Common myeloid progenitor, CD34-positive (primary cell): Measurements from ENCODE around the gene PIGQ. TPM values are rescaled to one million over a fixed set of nuclear protein-coding genes. Genes with fewer than 3 reads are reported as not detected.
A peak's percentile ranks its signal among the peaks of the same experiment; 100 is the strongest.

Experiments
- CTCF ChIA-PET: fragments of 350-600 bp; sonication (Branson Sonifier 250); formaldehyde crosslinking; loops from one replicate; lab custom pipeline; 2021; ENCODE audit warnings: antibody characterized with exemption; lab: Charles Lee
- POLR2A ChIA-PET: fragments of 350-600 bp; sonication (Branson Sonifier 250); formaldehyde crosslinking; loops from one replicate; lab custom pipeline; 2021; ENCODE audit warnings: antibody characterized with exemption; lab: Charles Lee
- DNase-seq, 3 donors: peaks; one replicate each; pipeline versions ENCODE4 v3.0.0 to v3.0.0-alpha.2; 2013
- H3K27ac ChIP-seq, 2 experiments: 1 replicate in 1 of 2; 2 replicates in 1 of 2; pipeline ENCODE4 v1.7.0; 2013; ENCODE audit warnings: inconsistent platforms in 2 of 2, low read length in 2 of 2, mild to moderate bottlenecking in 2 of 2, low read depth in 1 of 2, moderate library complexity in 1 of 2; ENCODE audit not compliant: severe bottlenecking in 2 of 2, insufficient read depth in 1 of 2, poor library complexity in 1 of 2
- H3K27me3 ChIP-seq, 5 experiments: replicated peaks in 2 of 5; 1 replicate in 3 of 5; 2 replicates in 2 of 5; pipeline versions ENCODE4 v1.6.1 to v1.7.0; 2013; ENCODE audit warnings: low read length in 4 of 5, mild to moderate bottlenecking in 2 of 5, moderate library complexity in 2 of 5, inconsistent platforms in 1 of 5; ENCODE audit not compliant: insufficient read depth in 5 of 5, control insufficient read depth in 4 of 5
- H3K36me3 ChIP-seq, 4 experiments: 1 replicate in 2 of 4; 2 replicates in 2 of 4; pipeline versions ENCODE4 v1.6.1 to v1.7.0; 2013; ENCODE audit warnings: low read length in 3 of 4, control low read depth in 1 of 4, mild to moderate bottlenecking in 1 of 4; ENCODE audit not compliant: control insufficient read depth in 4 of 4, insufficient read depth in 4 of 4
- H3K4me1 ChIP-seq, 4 experiments: 1 replicate in 3 of 4; 2 replicates in 1 of 4; pipeline versions ENCODE4 v1.6.1 to v1.7.1; 2013; ENCODE audit warnings: low read length in 3 of 4, mild to moderate bottlenecking in 3 of 4, control low read depth in 1 of 4, inconsistent platforms in 1 of 4, moderate library complexity in 1 of 4; ENCODE audit not compliant: control insufficient read depth in 4 of 4, insufficient read depth in 4 of 4; ENCODE audit errors: control extremely low read depth in 1 of 4
- H3K4me3 ChIP-seq, 7 experiments: 1 replicate in 4 of 7; 2 replicates in 3 of 7; pipeline versions ENCODE4 v1.5.1 to v1.7.0; 2013; ENCODE audit warnings: mild to moderate bottlenecking in 7 of 7, low read length in 6 of 7, moderate library complexity in 6 of 7, inconsistent platforms in 2 of 7, low read depth in 2 of 7, control low read depth in 1 of 7; ENCODE audit not compliant: insufficient read depth in 4 of 7, control insufficient read depth in 1 of 7; ENCODE audit errors: extremely low read depth in 1 of 7
- H3K9me3 ChIP-seq, 5 experiments: 1 replicate in 4 of 5; 2 replicates in 1 of 5; pipeline versions ENCODE4 v1.6.1 to v1.7.1; 2013; ENCODE audit warnings: low read length in 4 of 5, mild to moderate bottlenecking in 2 of 5, inconsistent platforms in 1 of 5, low read depth in 1 of 5, moderate library complexity in 1 of 5; ENCODE audit not compliant: control insufficient read depth in 4 of 5, insufficient read depth in 2 of 5; ENCODE audit errors: control extremely low read depth in 1 of 5
- WGBS: methylation state at CpG from one replicate; pipeline ENCODE4 v1.1.5; 2013; ENCODE audit not compliant: insufficient coverage; 5-methylcytosine and 5-hydroxymethylcytosine counted together
- polyA plus RNA-seq: library from polyadenylated mRNA; unstranded; fragments of 120-200 nt; gene quantifications from one replicate; pipeline ENCODE4 v1.2.1, GENCODE V29; 2013

The PIGQ gene
- polyA plus RNA-seq, result 26.3 TPM

- Histone ChIP-seq H3K36me3 (peaks cover 0 to 12% (median 5%) of the 10 kb centered on the region in 4 experiments), H3K4me1 (peaks cover 0 to 53% (median 40%) of the 10 kb centered on the region in 4 experiments), H3K4me3 (peak within 1 kb of the TSS; percentile 65 to 96 (median 84)), H3K9me3 (no peaks in the 10 kb centered on the region), H3K27ac (peak within 1 kb of the TSS; percentile 66 to 84), H3K27me3 (no peaks in the 10 kb centered on the region)
- peak; percentile 50 to 71 (median 65) for DNase-seq
- CTCF ChIA-PET, result interaction anchor here (1.1 to 1.9 kb wide), 2 partner anchors 9 to 42 kb away, joined by 3 to 11 read pairs; partner anchors contain the start of gene CAPN15
- 4% methylated on average over 42 of the region's 87 CpGs for WGBS
- POLR2A ChIA-PET, result no interaction called here
Observed at GRCh38 chr16:569445-570254, at the start of gene PIGQ. Gene PIGQ, plus strand, starts transcription at chr16:569968. Its CDS starts 4,107 bp downstream, at chr16:574075.

GRCh38 chr16:520847-521246 is 48.9 kb upstream of the PIGQ start:
- WGBS, result over 99% methylated on average over 12 of the region's 13 CpGs
- Histone ChIP-seq H3K4me1 (peaks cover 0 to 7% (median 5%) of the 10 kb centered on the region in 4 experiments), H3K9me3 (no peaks in the 10 kb centered on the region), H3K27me3 (no peaks in the 10 kb centered on the region), H3K36me3 (peaks cover 4 to 43% (median 19%) of the 10 kb centered on the region in 4 experiments), H3K4me3 (no peak overlapping the region), H3K27ac (no peak overlapping the region)
- no peak for DNase-seq
- ChIA-PET POLR2A (no interaction called here), CTCF (interaction anchor here (1.2 to 1.4 kb wide), 2 partner anchors 22 to 38 kb away, joined by 3 to 4 read pairs; no protein-coding TSS in a partner anchor)

GRCh38 chr16:521381-522210 is 48.2 kb upstream of the PIGQ start:
- H3K36me3 ChIP-seq, result peaks cover 4 to 37% (median 17%) of the 10 kb centered on the region in 4 experiments
- 94% methylated on average over 27 of the region's 34 CpGs for WGBS

GRCh38 chr16:522320-523096 is 47.3 kb upstream of the PIGQ start:
- H3K27me3 ChIP-seq, result no peaks in the 10 kb centered on the region
- H3K36me3 ChIP-seq, result peaks cover 4 to 30% (median 15%) of the 10 kb centered on the region in 4 experiments
- CTCF ChIA-PET, result no interaction called here
- 94% methylated on average over 21 of the region's 23 CpGs for WGBS
- H3K4me3 ChIP-seq, result no peak overlapping the region
- POLR2A ChIA-PET, result no interaction called here
- no peak overlapping the region for H3K27ac ChIP-seq
- no peak for DNase-seq
- H3K9me3 ChIP-seq, result no peaks in the 10 kb centered on the region
- peaks cover 0 to 18% (median 16%) of the 10 kb centered on the region in 4 experiments for H3K4me1 ChIP-seq

More at GRCh38 chr16:521381-522210, 48.2 kb upstream of the PIGQ start:
- peaks cover 0 to 15% (median 12%) of the 10 kb centered on the region in 4 experiments for H3K4me1 ChIP-seq
- no peak overlapping the region for H3K27ac ChIP-seq
- H3K27me3 ChIP-seq, result no peaks in the 10 kb centered on the region
- CTCF ChIA-PET, result interaction anchor here (1.4 kb wide), 1 partner anchor 23 kb away, joined by 4 read pairs; no protein-coding TSS in a partner anchor
- POLR2A ChIA-PET, result no interaction called here
- DNase-seq, result no peak
- no peak overlapping the region for H3K4me3 ChIP-seq
- no peaks in the 10 kb centered on the region for H3K9me3 ChIP-seq

- Histone ChIP-seq H3K4me3 (no peak overlapping the region), H3K36me3 (peaks cover 4 to 30% (median 15%) of the 10 kb centered on the region in 4 experiments), H3K27ac (no peak overlapping the region), H3K4me1 (peaks cover 0 to 20% (median 18%) of the 10 kb centered on the region in 4 experiments), H3K27me3 (no peaks in the 10 kb centered on the region), H3K9me3 (no peaks in the 10 kb centered on the region)
- CTCF ChIA-PET, result no interaction called here
- POLR2A ChIA-PET, result no interaction called here
- no peak for DNase-seq
- WGBS, result 97% methylated on average over 21 of the region's 22 CpGs
Observed at GRCh38 chr16:523097-523741, 46.5 kb upstream of the PIGQ start.

- POLR2A ChIA-PET, result no interaction called here
- Histone ChIP-seq H3K4me3 (no peak overlapping the region), H3K27ac (no peak overlapping the region), H3K27me3 (no peaks in the 10 kb centered on the region), H3K4me1 (peaks cover 0 to 32% (median 30%) of the 10 kb centered on the region in 4 experiments), H3K9me3 (no peaks in the 10 kb centered on the region), H3K36me3 (peaks cover 3 to 21% (median 11%) of the 10 kb centered on the region in 4 experiments)
- WGBS, result 90% methylated on average over 23 of the region's 24 CpGs
- CTCF ChIA-PET, result no interaction called here
- DNase-seq, result no peak
Observed at GRCh38 chr16:524274-525040, 45.3 kb upstream of the PIGQ start.
